Psoas muscle (tissue), 8 donors: ENCODE data around the gene CRACR2A. TPM values are rescaled to one million over a fixed set of nuclear protein-coding genes. Genes with fewer than 3 reads are reported as not detected.
A peak's percentile ranks its signal among the peaks of the same experiment; 100 is the strongest.

Experiments
- ATAC-seq, 4 donors: fragments of 200-7000 bp; cut with Tn5 transposase; one replicate each; pipeline ENCODE4 v1.9.1; 2020; ENCODE audit warnings: moderate library complexity in 3 of 4, mild to moderate bottlenecking in 2 of 4
- DNase-seq, 2 donors: peaks; one replicate each; pipeline ENCODE4 v3.0.0-alpha.2; 2020
- H3K27ac ChIP-seq: fragments of 200-600 bp; one replicate; pipeline ENCODE4 v1.8.0; 2022
- H3K27me3 ChIP-seq, 3 donors: fragments of 200-600 bp in 1 of 3; one replicate each; pipeline versions ENCODE4 v1.6.1 to v1.8.0; 2013 to 2022; ENCODE audit warnings: low read length in 2 of 3, mild to moderate bottlenecking in 2 of 3, moderate library complexity in 1 of 3; ENCODE audit not compliant: insufficient read depth in 3 of 3
- H3K36me3 ChIP-seq, 2 donors: fragments of 200-600 bp in 1 of 2; one replicate each; pipeline versions ENCODE4 v1.6.1 to v1.8.0; 2013 to 2022; ENCODE audit warnings: low read depth in 1 of 2, mild to moderate bottlenecking in 1 of 2, moderate library complexity in 1 of 2; ENCODE audit not compliant: insufficient read depth in 1 of 2
- H3K4me1 ChIP-seq: fragments of 200-600 bp; one replicate; pipeline ENCODE4 v1.8.0; 2022
- H3K4me3 ChIP-seq: fragments of 200-600 bp; one replicate; pipeline ENCODE4 v1.8.0; 2022; ENCODE audit warnings: mild to moderate bottlenecking
- H3K9me3 ChIP-seq: fragments of 200-600 bp; one replicate; pipeline ENCODE4 v1.8.0; 2022
- WGBS, 3 donors: extraction: QIAGEN DNeasy Blood & Tissue Kit; methylation state at CpG; one replicate each; pipeline versions ENCODE4 v1.1.6 to v1.1.7; 2013; 5-methylcytosine and 5-hydroxymethylcytosine counted together
- intact Hi-C, 2 donors: fragments of 100-400 bp; cut with DNase I; formaldehyde crosslinking; loops; one replicate each; pipeline versions ENCODE4 v1.11.0 to v1.14.2; 2022
- polyA plus RNA-seq, 3 donors: library from polyadenylated mRNA; stranded (reverse); fragments of 200-250 nt; gene quantifications; one replicate each; pipeline ENCODE4 v1.2.3, GENCODE V29; 2013
- total RNA-seq, 4 donors: library from RNA; stranded (reverse); fragmentation: NEBNext Ultra II Directional in 2 of 4; extraction: Animal tissue kit (Norgen Biotek cat#: 25700) in 2 of 4; gene quantifications; one replicate each; pipeline versions ENCODE4 v1.2.1 to v1.2.4, GENCODE V29; 2021 to 2023
- TF ChIP-seq, protein P1 (sequence below): fragments of 200-600 bp; IDR thresholded peaks from one replicate; pipeline ENCODE4 v1.8.0; 2022; ENCODE audit warnings: antibody characterized with exemption
- donor health status: healthy with polysubstance abuse.
- donor health status: DM: no; HTN: no; CAD: no; lungs with moderate emphysema.
- donor health status: Bipolar disorder and iron deficiency.
- donor health status: healthy.
- donor health status: DM: yes; HTN: yes; CAD: no.
- donor health status: DM: no; HTN: no; CAD: no.
- donor health status: DM: no; HTN: no; CAD: no.
- donor health status: DM: yes; HTN: yes; CAD: no.

Gene CRACR2A
- total and polyA plus RNA-seq, 7 donors = 0.24 to 1.7 (median 0.87) TPM

DNA sequence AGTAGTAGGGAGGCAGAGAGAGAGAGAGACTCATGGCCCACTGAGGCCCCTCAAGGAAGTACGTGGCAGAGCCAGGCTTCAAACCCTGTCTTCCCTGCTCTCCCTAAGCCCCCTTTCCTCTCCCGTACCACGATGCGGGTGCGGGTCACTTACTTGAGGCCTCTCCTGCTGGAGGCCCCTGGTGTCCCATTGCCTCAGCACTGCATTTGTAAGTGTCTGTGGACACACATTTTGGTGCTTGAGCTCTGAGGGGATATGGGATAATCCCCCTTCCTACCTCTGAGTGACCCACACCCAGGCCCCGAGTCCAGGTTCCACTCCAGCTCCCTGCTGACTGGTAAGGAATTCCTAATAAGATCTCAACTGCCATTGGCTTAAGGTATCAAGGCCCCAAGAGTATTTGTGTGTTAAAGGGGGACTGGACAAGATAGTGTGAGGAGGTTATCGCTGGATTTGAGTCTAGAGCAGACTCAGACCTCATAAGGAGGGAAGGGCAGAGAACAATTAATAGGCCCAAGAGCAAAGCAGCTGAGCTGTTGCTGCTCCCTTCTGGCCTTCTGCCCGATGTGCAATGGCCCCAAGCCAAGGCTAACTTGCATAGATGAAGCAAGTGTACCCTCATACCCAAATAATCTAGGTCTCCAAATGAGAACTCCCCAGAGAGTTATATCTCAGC is 71.9 kb downstream of the CRACR2A start:
- intact Hi-C loops = no loop called here
- ATAC-seq = no peak

DNA sequence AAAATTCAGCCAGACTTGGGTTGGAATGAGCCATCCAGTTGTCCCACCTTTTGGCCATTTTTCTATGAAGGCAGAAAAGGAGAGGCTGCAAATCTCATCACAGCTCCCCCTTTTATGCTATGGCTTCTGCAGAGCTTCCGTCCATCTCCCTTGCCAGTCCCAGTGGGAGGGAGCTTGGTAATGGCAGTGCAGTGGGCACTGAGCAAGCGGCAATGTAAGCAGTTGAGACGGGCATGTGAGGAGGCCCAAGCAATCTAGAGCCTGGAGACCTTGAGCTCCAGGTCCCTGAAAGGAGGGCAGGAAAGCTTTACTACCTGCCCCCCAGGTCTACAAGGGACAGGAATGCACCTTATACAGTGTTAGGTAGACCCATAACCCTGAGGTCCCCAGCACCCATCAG is 73.1 kb downstream of the CRACR2A start:
- Histone ChIP-seq H3K4me1 (peaks cover 1% of the 10 kb centered on the region), H3K36me3 (no peaks in the 10 kb centered on the region), H3K27me3 (no peaks in the 10 kb centered on the region), H3K4me3 (no peak overlapping the region), H3K9me3 (no peaks in the 10 kb centered on the region), H3K27ac (no peak overlapping the region)
- 95 to 99% (median 98%) methylated on average over 3 of the region's 3 CpGs for WGBS, 3 donors
- no peak for DNase-seq
- ATAC-seq = no peak
- intact Hi-C loops = no loop called here
- TF ChIP-seq, protein P1, sequence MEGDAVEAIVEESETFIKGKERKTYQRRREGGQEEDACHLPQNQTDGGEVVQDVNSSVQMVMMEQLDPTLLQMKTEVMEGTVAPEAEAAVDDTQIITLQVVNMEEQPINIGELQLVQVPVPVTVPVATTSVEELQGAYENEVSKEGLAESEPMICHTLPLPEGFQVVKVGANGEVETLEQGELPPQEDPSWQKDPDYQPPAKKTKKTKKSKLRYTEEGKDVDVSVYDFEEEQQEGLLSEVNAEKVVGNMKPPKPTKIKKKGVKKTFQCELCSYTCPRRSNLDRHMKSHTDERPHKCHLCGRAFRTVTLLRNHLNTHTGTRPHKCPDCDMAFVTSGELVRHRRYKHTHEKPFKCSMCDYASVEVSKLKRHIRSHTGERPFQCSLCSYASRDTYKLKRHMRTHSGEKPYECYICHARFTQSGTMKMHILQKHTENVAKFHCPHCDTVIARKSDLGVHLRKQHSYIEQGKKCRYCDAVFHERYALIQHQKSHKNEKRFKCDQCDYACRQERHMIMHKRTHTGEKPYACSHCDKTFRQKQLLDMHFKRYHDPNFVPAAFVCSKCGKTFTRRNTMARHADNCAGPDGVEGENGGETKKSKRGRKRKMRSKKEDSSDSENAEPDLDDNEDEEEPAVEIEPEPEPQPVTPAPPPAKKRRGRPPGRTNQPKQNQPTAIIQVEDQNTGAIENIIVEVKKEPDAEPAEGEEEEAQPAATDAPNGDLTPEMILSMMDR = no peak

More for the DNA sequence above, 71.9 kb downstream of the CRACR2A start:
- H3K9me3 ChIP-seq = no peaks in the 10 kb centered on the region
- H3K36me3 ChIP-seq = no peaks in the 10 kb centered on the region
- WGBS, 3 donors = 65 to 76% (median 73%) methylated on average over 8 of the region's 8 CpGs
- TF ChIP-seq, protein P1 = no peak
- H3K27ac ChIP-seq = no peak overlapping the region
- DNase-seq = peak; percentile 37 to 74
- peaks cover 5% of the 10 kb centered on the region for H3K4me1 ChIP-seq
- no peaks in the 10 kb centered on the region for H3K27me3 ChIP-seq
- H3K4me3 ChIP-seq = no peak overlapping the region

DNA sequence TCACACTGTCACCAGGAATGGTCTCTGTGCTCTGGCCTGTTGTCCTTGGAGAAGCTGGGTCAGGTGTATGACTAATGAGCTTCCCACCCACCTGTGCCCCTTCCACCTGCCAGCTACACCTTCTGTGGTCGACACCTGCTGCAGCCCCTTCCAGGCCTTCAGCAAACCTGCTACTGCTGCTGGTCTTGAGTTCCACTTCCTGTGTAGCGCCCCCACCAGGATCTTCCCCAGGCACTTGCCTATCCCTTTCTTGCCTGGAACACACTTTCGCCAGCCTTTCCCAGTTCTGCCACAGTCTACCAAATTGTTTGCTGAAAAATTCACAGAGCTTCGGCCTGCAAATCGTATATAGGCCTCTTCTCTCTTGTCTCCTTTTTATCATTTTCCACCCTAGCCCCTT is 75.3 kb downstream of the CRACR2A start:
- ATAC-seq (no peak), DNase-seq (no peak)
- TF ChIP-seq, protein P1 = no peak
- Histone ChIP-seq H3K4me1 (no peaks in the 10 kb centered on the region), H3K9me3 (no peaks in the 10 kb centered on the region), H3K27me3 (no peaks in the 10 kb centered on the region), H3K27ac (no peak overlapping the region), H3K4me3 (no peak overlapping the region), H3K36me3 (no peaks in the 10 kb centered on the region)
- intact Hi-C loops = no loop called here
- WGBS, 3 donors = 97 to 98% (median 97%) methylated on average over 5 of the region's 5 CpGs

DNA sequence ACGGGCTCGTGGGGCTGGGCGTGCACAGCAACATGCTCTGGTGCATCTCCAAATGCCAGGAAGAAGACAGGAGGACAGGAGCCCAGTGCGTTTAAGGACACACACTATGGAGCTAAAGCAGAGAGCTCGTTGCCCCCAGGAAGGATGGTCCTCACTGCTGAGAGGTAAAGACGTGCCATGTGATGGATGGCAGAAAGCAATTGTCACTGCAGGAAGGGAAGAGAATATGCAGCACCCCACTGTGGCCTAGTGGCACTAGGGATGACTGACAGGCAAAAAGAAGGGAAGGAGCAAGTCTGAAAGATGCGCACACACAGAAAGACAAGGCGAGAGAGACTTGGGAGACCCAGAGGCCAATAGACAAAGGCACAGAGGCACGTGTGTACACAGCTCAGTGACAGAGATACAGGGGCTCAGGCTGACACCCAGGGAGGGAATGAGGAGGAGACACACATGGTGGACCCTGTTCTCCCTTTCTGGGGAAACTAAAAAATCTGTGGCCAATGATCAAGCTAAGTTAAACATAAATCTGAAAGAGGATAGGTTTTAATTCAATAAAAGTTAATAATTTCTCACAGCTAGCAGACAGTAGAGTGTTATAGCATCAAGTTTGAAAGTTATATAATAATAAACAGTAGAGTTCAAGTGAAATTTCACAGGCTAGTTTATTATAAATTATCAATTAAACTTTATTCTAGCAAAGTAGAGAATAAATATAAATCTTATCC is 78.8 kb downstream of the CRACR2A start:
- Histone ChIP-seq H3K27ac (no peak overlapping the region), H3K36me3 (no peaks in the 10 kb centered on the region), H3K4me1 (no peaks in the 10 kb centered on the region), H3K4me3 (no peak overlapping the region), H3K27me3 (no peaks in the 10 kb centered on the region), H3K9me3 (no peaks in the 10 kb centered on the region)
- TF ChIP-seq, protein P1 = no peak
- WGBS, 3 donors = 80 to 88% (median 87%) methylated on average over 9 of the region's 9 CpGs
- ATAC-seq (no peak), DNase-seq (no peak)
- intact Hi-C loops = no loop called here
